ENCODE results near the gene SETDB1. TPM values are rescaled to one million over a fixed set of nuclear protein-coding genes. Genes with fewer than 3 reads are reported as not detected.
"Not testable (repeated sequence)": the region's sequence is repeated elsewhere in the genome, so short reads cannot be mapped to it uniquely, and the experiment has no call there.

Gene SETDB1
- total and polyA plus RNA-seq, 7 donors = 5.5 to 36.0 (median 24.5) TPM

GRCh38 chr1:150928286-150928685, 2.1 kb downstream of the SETDB1 start:
- H3K27me3 ChIP-seq = no peaks in the 10 kb centered on the region
- TF ChIP-seq POLR2AphosphoS5 (IDR thresholded peaks at IDR 0.05) = no peak
- TF ChIP-seq POLR2A (IDR thresholded peaks at IDR 0.05) = no peak
- TF ChIP-seq, protein P1, sequence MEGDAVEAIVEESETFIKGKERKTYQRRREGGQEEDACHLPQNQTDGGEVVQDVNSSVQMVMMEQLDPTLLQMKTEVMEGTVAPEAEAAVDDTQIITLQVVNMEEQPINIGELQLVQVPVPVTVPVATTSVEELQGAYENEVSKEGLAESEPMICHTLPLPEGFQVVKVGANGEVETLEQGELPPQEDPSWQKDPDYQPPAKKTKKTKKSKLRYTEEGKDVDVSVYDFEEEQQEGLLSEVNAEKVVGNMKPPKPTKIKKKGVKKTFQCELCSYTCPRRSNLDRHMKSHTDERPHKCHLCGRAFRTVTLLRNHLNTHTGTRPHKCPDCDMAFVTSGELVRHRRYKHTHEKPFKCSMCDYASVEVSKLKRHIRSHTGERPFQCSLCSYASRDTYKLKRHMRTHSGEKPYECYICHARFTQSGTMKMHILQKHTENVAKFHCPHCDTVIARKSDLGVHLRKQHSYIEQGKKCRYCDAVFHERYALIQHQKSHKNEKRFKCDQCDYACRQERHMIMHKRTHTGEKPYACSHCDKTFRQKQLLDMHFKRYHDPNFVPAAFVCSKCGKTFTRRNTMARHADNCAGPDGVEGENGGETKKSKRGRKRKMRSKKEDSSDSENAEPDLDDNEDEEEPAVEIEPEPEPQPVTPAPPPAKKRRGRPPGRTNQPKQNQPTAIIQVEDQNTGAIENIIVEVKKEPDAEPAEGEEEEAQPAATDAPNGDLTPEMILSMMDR (IDR thresholded peaks at IDR 0.05) = no peak
- TF ChIP-seq EP300 (IDR thresholded peaks at IDR 0.05) = no peak
- no peak for DNase-seq
- no peak overlapping the region for H3K4me3 ChIP-seq
- H3K9me3 ChIP-seq = peaks cover 0 to 6% (median 0%) of the 10 kb centered on the region in 4 donors
- intact Hi-C loops (cut with DNase I) = loop anchor here (5.0 to 10.0 kb wide), 3 partner anchors 44 to 363 kb away; partner anchors contain the start of genes CERS2 and GOLPH3L
- H3K4me1 ChIP-seq = peaks cover 0 to 15% (median 13%) of the 10 kb centered on the region in 4 donors
- H3K27ac ChIP-seq = no peak overlapping the region
- H3K36me3 ChIP-seq = peaks cover 18 to 60% (median 41%) of the 10 kb centered on the region in 4 donors
- 97 to 99% methylated on average over 3 of the region's 3 CpGs for WGBS, 2 donors

DNA sequence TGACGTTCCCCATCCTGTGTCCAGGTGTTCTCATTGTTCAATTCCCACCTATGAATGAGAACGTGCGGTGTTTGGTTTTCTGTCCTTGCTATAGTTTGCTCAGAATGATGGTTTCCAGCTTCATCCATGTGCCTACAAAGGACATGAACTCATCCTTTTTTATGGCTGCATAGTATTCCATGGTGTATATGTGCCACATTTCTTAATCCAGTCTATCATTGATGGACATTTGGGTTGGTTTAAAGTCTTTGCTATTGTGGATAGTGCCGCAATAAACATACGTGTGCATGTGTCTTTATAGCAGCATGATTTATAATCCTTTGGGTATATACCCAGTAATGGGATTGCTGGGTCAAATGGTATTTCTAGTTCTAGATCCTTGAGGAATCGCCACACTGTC, 2.6 kb downstream of the SETDB1 start:
- H3K4me3 ChIP-seq, H3K27me3 ChIP-seq, H3K9me3 ChIP-seq, DNase-seq, H3K27ac ChIP-seq: not testable (repeated sequence)
- intact Hi-C loops (cut with DNase I) = loop anchor here (5.0 to 10.0 kb wide), 3 partner anchors 44 to 364 kb away; partner anchors contain the start of genes CERS2 and GOLPH3L
- Histone ChIP-seq H3K4me1 (peaks cover 0 to 15% (median 13%) of the 10 kb centered on the region in 4 donors), H3K36me3 (peaks cover 18 to 62% (median 41%) of the 10 kb centered on the region in 4 donors)
- WGBS, 2 donors = 92 to 96% methylated on average over 6 of the region's 6 CpGs

DNA sequence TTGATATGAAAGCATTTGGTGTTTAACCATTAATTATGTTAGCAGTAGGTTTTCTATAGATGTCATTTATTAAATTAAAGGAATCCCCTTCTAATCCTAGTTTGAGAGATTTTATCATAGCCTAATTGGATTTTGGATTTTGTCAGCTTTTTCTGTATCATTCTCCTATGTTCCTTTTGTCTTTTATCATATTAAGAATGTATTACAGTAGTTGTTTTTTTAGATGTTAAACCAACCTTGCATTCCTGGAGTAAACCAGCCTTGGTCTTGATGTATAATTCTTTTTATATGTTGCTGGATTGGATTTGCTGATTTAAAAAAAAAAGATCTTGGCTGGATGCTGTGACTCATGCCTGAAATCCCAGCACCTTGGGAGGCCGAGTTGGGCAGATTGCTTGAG, 5.6 kb downstream of the SETDB1 start:
- H3K4me3 ChIP-seq = no peak overlapping the region
- H3K36me3 ChIP-seq = peaks cover 18 to 85% (median 46%) of the 10 kb centered on the region in 4 donors
- WGBS, 2 donors = 98 to 100% methylated on average over 1 of the region's 1 CpG

GRCh38 chr1:150944856-150945255, 18.7 kb downstream of the SETDB1 start:
- H3K4me3 ChIP-seq = no peak overlapping the region
- WGBS, 2 donors = 84 to 94% methylated on average over 5 of the region's 5 CpGs
- intact Hi-C loops (cut with DNase I) = no loop called here
- H3K9me3 ChIP-seq = no peaks in the 10 kb centered on the region
- H3K36me3 ChIP-seq = peaks cover 35 to 100% (median 88%) of the 10 kb centered on the region in 4 donors
- TF ChIP-seq EP300 (IDR thresholded peaks at IDR 0.05) = no peak
- TF ChIP-seq POLR2AphosphoS5 (IDR thresholded peaks at IDR 0.05) = no peak
- TF ChIP-seq, protein P1 (IDR thresholded peaks at IDR 0.05) = no peak
- TF ChIP-seq POLR2A (IDR thresholded peaks at IDR 0.05) = no peak
- no peaks in the 10 kb centered on the region for H3K4me1 ChIP-seq
- DNase-seq = no peak
- H3K27me3 ChIP-seq = no peaks in the 10 kb centered on the region
- no peak overlapping the region for H3K27ac ChIP-seq

More for the DNA sequence above, 5.6 kb downstream of the SETDB1 start:
- TF ChIP-seq, protein P1 (IDR thresholded peaks at IDR 0.05) = no peak
- TF ChIP-seq EP300 (IDR thresholded peaks at IDR 0.05) (no peak), POLR2A (IDR thresholded peaks at IDR 0.05) (no peak), POLR2AphosphoS5 (IDR thresholded peaks at IDR 0.05) (no peak)
- Histone ChIP-seq H3K4me1 (peaks cover 0 to 14% (median 10%) of the 10 kb centered on the region in 4 donors), H3K27me3 (no peaks in the 10 kb centered on the region), H3K9me3 (peaks cover 0 to 6% (median 0%) of the 10 kb centered on the region in 4 donors), H3K27ac (no peak overlapping the region)
- no peak for DNase-seq
- intact Hi-C loops (cut with DNase I) = no loop called here

GRCh38 chr1:150954708-150955107, 28.5 kb downstream of the SETDB1 start:
- TF ChIP-seq POLR2AphosphoS5 (IDR thresholded peaks at IDR 0.05) (no peak), EP300 (IDR thresholded peaks at IDR 0.05) (no peak)
- Histone ChIP-seq H3K36me3 (peaks cover 15 to 92% (median 61%) of the 10 kb centered on the region in 4 donors), H3K4me1 (no peaks in the 10 kb centered on the region), H3K4me3 (no peak overlapping the region), H3K9me3 (no peaks in the 10 kb centered on the region), H3K27ac (no peak overlapping the region), H3K27me3 (no peaks in the 10 kb centered on the region)
- DNase-seq = no peak
- intact Hi-C loops (cut with DNase I) = no loop called here
- 92 to 95% methylated on average over 3 of the region's 3 CpGs for WGBS, 2 donors

DNA sequence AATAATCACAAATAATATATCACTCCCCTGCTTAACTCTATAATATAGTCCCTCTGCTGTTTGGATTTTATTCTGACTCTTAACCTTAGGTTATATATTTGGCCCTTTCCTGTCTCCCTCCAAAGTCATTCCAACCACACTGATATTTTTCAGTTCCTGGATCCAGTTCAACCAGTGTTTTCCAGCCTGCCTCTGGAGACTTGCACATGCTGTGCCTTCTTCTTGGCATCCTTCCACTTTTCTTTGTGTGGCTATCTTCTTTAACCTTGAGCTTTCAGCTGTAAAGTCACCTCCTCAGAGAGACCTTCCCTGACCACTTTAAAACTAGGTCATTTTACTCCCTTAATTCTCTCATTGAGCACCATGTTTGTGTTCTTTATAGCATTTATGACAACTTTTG, 29.1 kb downstream of the SETDB1 start:
- no peaks in the 10 kb centered on the region for H3K4me1 ChIP-seq
- H3K27ac ChIP-seq = no peak overlapping the region
- no peaks in the 10 kb centered on the region for H3K9me3 ChIP-seq
- intact Hi-C loops (cut with DNase I) = no loop called here
- no peak for DNase-seq
- H3K4me3 ChIP-seq = no peak overlapping the region
- no peaks in the 10 kb centered on the region for H3K27me3 ChIP-seq
- peaks cover 18 to 92% (median 61%) of the 10 kb centered on the region in 4 donors for H3K36me3 ChIP-seq
- TF ChIP-seq POLR2A (IDR thresholded peaks at IDR 0.05) = no peak
- no peak for TF ChIP-seq POLR2AphosphoS5 (IDR thresholded peaks at IDR 0.05)
- TF ChIP-seq EP300 (IDR thresholded peaks at IDR 0.05) = no peak

Data from sigmoid colon (tissue), 7 donors.